Activated naive CD8-positive, alpha-beta T cell treated with anti-CD3 and anti-CD28 coated beads, Interleukin-2, amount 10 ng/mL, durations not matched to agents 7 days and 5 days (primary cell): ENCODE data around the gene IL23R. TPM values are rescaled to one million over a fixed set of nuclear protein-coding genes. Genes with fewer than 3 reads are reported as not detected.
"Not testable (repeated sequence)": the region's sequence is repeated elsewhere in the genome, so short reads cannot be mapped to it uniquely, and the experiment has no call there.

Source experiments
- ATAC-seq: fragments of 150-1000 bp; cut with Tn5 transposase; one replicate; pipeline ENCODE4 v1.10.0; 2021; ENCODE audit warnings: low read depth, moderate library complexity
- POLR2A ChIA-PET: fragments of 350-600 bp; sonication (Branson Sonifier 250); formaldehyde crosslinking; loops from one replicate; lab custom pipeline; 2021; ENCODE audit warnings: antibody characterized with exemption; lab: Charles Lee
- DNase-seq: peaks from one replicate; pipeline ENCODE4 v3.0.0; 2021
- H3K27ac Mint-ChIP-seq: one replicate; pipeline ENCODE4 v1.8.0; 2022; ENCODE audit warnings: mild to moderate bottlenecking, mixed read lengths
- H3K27me3 Mint-ChIP-seq: one replicate; pipeline ENCODE4 v1.8.0; 2022; ENCODE audit warnings: mild to moderate bottlenecking, moderate library complexity, mixed read lengths
- H3K36me3 Mint-ChIP-seq: one replicate; pipeline ENCODE4 v1.8.0; 2021; ENCODE audit warnings: mild to moderate bottlenecking, mixed read lengths
- H3K4me1 Mint-ChIP-seq: one replicate; pipeline ENCODE4 v1.8.0; 2021; ENCODE audit warnings: mixed read lengths
- H3K4me3 Mint-ChIP-seq: one replicate; pipeline ENCODE4 v1.8.0; 2022; ENCODE audit warnings: mild to moderate bottlenecking, moderate library complexity, mixed read lengths
- H3K9me3 Mint-ChIP-seq: one replicate; pipeline ENCODE4 v1.8.0; 2021; ENCODE audit warnings: mixed read lengths
- total RNA-seq, 2 experiments: library from RNA; stranded (reverse); gene quantifications; one replicate each; pipeline ENCODE4 v1.2.3, GENCODE V29; 2021

IL23R gene
- total RNA-seq, 2 experiments from 2014 or later = 0.19 TPM; not detected in 1

GRCh38 chr1:67190410-67190809 lies 24.2 kb downstream of the IL23R start:
- H3K36me3 Mint-ChIP-seq = no peaks in the 10 kb centered on the region

GRCh38 chr1:67190942-67191341 lies 24.7 kb downstream of the IL23R start:
- POLR2A ChIA-PET = interaction anchor here (1.3 to 1.4 kb wide), 2 partner anchors 20 to 21 kb away, joined by 4 to 6 read pairs; no protein-coding TSS in a partner anchor
- ATAC-seq = no peak

More at GRCh38 chr1:67190410-67190809, 24.2 kb downstream of the IL23R start:
- ATAC-seq (no peak), DNase-seq (no peak)
- H3K4me1 Mint-ChIP-seq = peaks cover 16% of the 10 kb centered on the region
- H3K27me3 Mint-ChIP-seq = peaks cover 1% of the 10 kb centered on the region
- POLR2A ChIA-PET = interaction anchor here (0.7 to 1.4 kb wide), 3 partner anchors 18 to 891 kb away, joined by 3 to 4 read pairs (median 4); no protein-coding TSS in a partner anchor
- no peaks in the 10 kb centered on the region for H3K9me3 Mint-ChIP-seq
- no peak overlapping the region for H3K27ac Mint-ChIP-seq
- no peak overlapping the region for H3K4me3 Mint-ChIP-seq

GRCh38 chr1:67191668-67192520 lies 25.6 kb downstream of the IL23R start:
- Mint-ChIP-seq H3K36me3 (peaks cover 4% of the 10 kb centered on the region), H3K27ac (no peak overlapping the region), H3K4me3 (no peak overlapping the region), H3K9me3 (no peaks in the 10 kb centered on the region), H3K27me3 (no peaks in the 10 kb centered on the region), H3K4me1 (peaks cover 19% of the 10 kb centered on the region)
- no peak for ATAC-seq
- no peak for DNase-seq
- POLR2A ChIA-PET = interaction anchor here (0.6 to 1.3 kb wide), 2 partner anchors 20 to 21 kb away, joined by 3 to 6 read pairs; no protein-coding TSS in a partner anchor

More at GRCh38 chr1:67190942-67191341, 24.7 kb downstream of the IL23R start:
- no peak overlapping the region for H3K4me3 Mint-ChIP-seq
- no peaks in the 10 kb centered on the region for H3K9me3 Mint-ChIP-seq
- DNase-seq = no peak
- no peak overlapping the region for H3K27ac Mint-ChIP-seq
- H3K4me1 Mint-ChIP-seq = peaks cover 16% of the 10 kb centered on the region
- H3K36me3 Mint-ChIP-seq = no peaks in the 10 kb centered on the region
- no peaks in the 10 kb centered on the region for H3K27me3 Mint-ChIP-seq

GRCh38 chr1:67192902-67193301 lies 26.6 kb downstream of the IL23R start:
- H3K4me1 Mint-ChIP-seq = peaks cover 21% of the 10 kb centered on the region
- H3K4me3 Mint-ChIP-seq = no peak overlapping the region
- POLR2A ChIA-PET = no interaction called here
- no peaks in the 10 kb centered on the region for H3K9me3 Mint-ChIP-seq
- ATAC-seq (peak; percentile 35), DNase-seq (no peak)
- H3K36me3 Mint-ChIP-seq = peaks cover 8% of the 10 kb centered on the region
- H3K27me3 Mint-ChIP-seq = no peaks in the 10 kb centered on the region
- H3K27ac Mint-ChIP-seq = no peak overlapping the region

GRCh38 chr1:67193704-67194103 lies 27.4 kb downstream of the IL23R start:
- H3K27ac Mint-ChIP-seq = peak overlapping the region; percentile 66
- POLR2A ChIA-PET = interaction anchor here (0.6 to 1.6 kb wide), 3 partner anchors 19 to 29 kb away, joined by 3 to 5 read pairs (median 4); no protein-coding TSS in a partner anchor
- H3K4me3 Mint-ChIP-seq = peak overlapping the region; percentile 22
- peaks cover 1% of the 10 kb centered on the region for H3K9me3 Mint-ChIP-seq
- H3K27me3 Mint-ChIP-seq = no peaks in the 10 kb centered on the region
- peaks cover 10% of the 10 kb centered on the region for H3K36me3 Mint-ChIP-seq
- ATAC-seq (peak; percentile 16), DNase-seq (no peak)
- H3K4me1 Mint-ChIP-seq = peaks cover 21% of the 10 kb centered on the region

GRCh38 chr1:67194209-67194863 lies 28.1 kb downstream of the IL23R start:
- H3K9me3 Mint-ChIP-seq = peaks cover 1% of the 10 kb centered on the region
- H3K4me1 Mint-ChIP-seq = peaks cover 21% of the 10 kb centered on the region
- peak overlapping the region; percentile 43 for H3K4me3 Mint-ChIP-seq
- POLR2A ChIA-PET = interaction anchor here (0.6 to 1.6 kb wide), 3 partner anchors 18 to 30 kb away, joined by 3 to 5 read pairs (median 4); no protein-coding TSS in a partner anchor
- H3K27me3 Mint-ChIP-seq = no peaks in the 10 kb centered on the region
- H3K36me3 Mint-ChIP-seq = peaks cover 10% of the 10 kb centered on the region
- ATAC-seq (peak; percentile 27), DNase-seq (no peak)
- H3K27ac Mint-ChIP-seq = peak overlapping the region; percentile 79

GRCh38 chr1:67200755-67201154 lies 34.5 kb downstream of the IL23R start:
- ATAC-seq = no peak
- no peaks in the 10 kb centered on the region for H3K27me3 Mint-ChIP-seq
- POLR2A ChIA-PET = no interaction called here

GRCh38 chr1:67201891-67202290 lies 35.6 kb downstream of the IL23R start:
- peaks cover 9% of the 10 kb centered on the region for H3K4me1 Mint-ChIP-seq
- no peak overlapping the region for H3K27ac Mint-ChIP-seq
- no peak for DNase-seq
- no peak overlapping the region for H3K4me3 Mint-ChIP-seq
- ATAC-seq = no peak
- H3K27me3 Mint-ChIP-seq = peaks cover 3% of the 10 kb centered on the region
- H3K36me3 Mint-ChIP-seq = peaks cover 15% of the 10 kb centered on the region
- peaks cover 4% of the 10 kb centered on the region for H3K9me3 Mint-ChIP-seq
- POLR2A ChIA-PET = no interaction called here

More at GRCh38 chr1:67200755-67201154, 34.5 kb downstream of the IL23R start:
- no peak overlapping the region for H3K27ac Mint-ChIP-seq
- H3K9me3 Mint-ChIP-seq = peaks cover 4% of the 10 kb centered on the region
- no peak overlapping the region for H3K4me3 Mint-ChIP-seq
- peaks cover 8% of the 10 kb centered on the region for H3K4me1 Mint-ChIP-seq
- peaks cover 18% of the 10 kb centered on the region for H3K36me3 Mint-ChIP-seq
- no peak for DNase-seq

- ATAC-seq (no peak), DNase-seq (no peak)
- H3K9me3 Mint-ChIP-seq = peaks cover 2% of the 10 kb centered on the region
- peaks cover 9% of the 10 kb centered on the region for H3K4me1 Mint-ChIP-seq
- H3K27ac Mint-ChIP-seq = no peak overlapping the region
- POLR2A ChIA-PET = no interaction called here
- H3K27me3 Mint-ChIP-seq = peaks cover 5% of the 10 kb centered on the region
- H3K4me3 Mint-ChIP-seq = no peak overlapping the region
- H3K36me3 Mint-ChIP-seq = peaks cover 15% of the 10 kb centered on the region
Measured at GRCh38 chr1:67204298-67204980, 38.2 kb downstream of the IL23R start.

- DNase-seq, H3K4me3 Mint-ChIP-seq, ATAC-seq, H3K27me3 Mint-ChIP-seq, H3K27ac Mint-ChIP-seq, H3K9me3 Mint-ChIP-seq, POLR2A ChIA-PET: not testable (repeated sequence)
- Mint-ChIP-seq H3K36me3 (peaks cover 10% of the 10 kb centered on the region), H3K4me1 (peaks cover 22% of the 10 kb centered on the region)
Measured at GRCh38 chr1:67207398-67207797, 41.1 kb downstream of the IL23R start.

- Mint-ChIP-seq H3K4me1 (peaks cover 29% of the 10 kb centered on the region), H3K9me3 (no peaks in the 10 kb centered on the region), H3K27ac (no peak overlapping the region), H3K4me3 (no peak overlapping the region), H3K36me3 (peaks cover 10% of the 10 kb centered on the region), H3K27me3 (peaks cover 8% of the 10 kb centered on the region)
- DNase-seq = no peak
- POLR2A ChIA-PET = no interaction called here
- ATAC-seq = no peak
Measured at GRCh38 chr1:67208217-67208616, 42.0 kb downstream of the IL23R start.

GRCh38 chr1:67209521-67209920 lies 43.3 kb downstream of the IL23R start:
- POLR2A ChIA-PET = no interaction called here
- H3K4me1 Mint-ChIP-seq = peaks cover 32% of the 10 kb centered on the region
- ATAC-seq (no peak), DNase-seq (no peak)
- H3K9me3 Mint-ChIP-seq = no peaks in the 10 kb centered on the region
- H3K4me3 Mint-ChIP-seq = no peak overlapping the region
- peaks cover 7% of the 10 kb centered on the region for H3K36me3 Mint-ChIP-seq
- H3K27ac Mint-ChIP-seq = no peak overlapping the region
- H3K27me3 Mint-ChIP-seq = peaks cover 8% of the 10 kb centered on the region
